Measurements from ENCODE around the gene SNX1. TPM values are rescaled to one million over a fixed set of nuclear protein-coding genes. Genes with fewer than 3 reads are reported as not detected.

The SNX1 gene
- total RNA-seq, 1 donor from 2014 or later = 76.6 TPM

GRCh38 chr15:64148168-64148567, 52.4 kb downstream of the SNX1 start:
- no peak for ATAC-seq

- ATAC-seq = no peak
These were observed 52.8 kb downstream of the SNX1 start for GRCh38 chr15:64148581-64148980.

- ATAC-seq = no peak
These were observed 53.6 kb downstream of the SNX1 start for GRCh38 chr15:64149424-64149823.

GRCh38 chr15:64149893-64150578, 54.3 kb downstream of the SNX1 start:
- no peak for ATAC-seq

- peak; percentile 5 for ATAC-seq
These were observed 56.1 kb downstream of the SNX1 start, which contains the start of gene SNX22 for GRCh38 chr15:64151727-64152506. SNX22 (plus strand) TSS chr15:64151731; CDS start chr15:64151776, 45 bp downstream.

- ATAC-seq = peak; percentile 15
These were observed 57.0 kb downstream of the SNX1 start for GRCh38 chr15:64152507-64153387.

GRCh38 chr15:64153480-64154367, 57.9 kb downstream of the SNX1 start:
- ATAC-seq = peak; percentile 88

GRCh38 chr15:64155802-64156651, 60.2 kb downstream of the SNX1 start:
- no peak for ATAC-seq

- ATAC-seq = no peak
These were observed 61.0 kb downstream of the SNX1 start for GRCh38 chr15:64156652-64157331.

GRCh38 chr15:64157599-64158125, 61.9 kb downstream of the SNX1 start:
- no peak for ATAC-seq

GRCh38 chr15:64158363-64159134, 62.8 kb downstream of the SNX1 start:
- ATAC-seq = no peak

- no peak for ATAC-seq
These were observed 66.1 kb downstream of the SNX1 start for GRCh38 chr15:64161688-64162477.

- peak; percentile 44 for ATAC-seq
These were observed 66.7 kb downstream of the SNX1 start for GRCh38 chr15:64162478-64162868.

GRCh38 chr15:64162869-64163658, 67.3 kb downstream of the SNX1 start, which contains the start of gene PPIB:
PPIB (minus strand) TSS chr15:64163022; CDS start chr15:64162986, 36 bp downstream.
- peak; percentile 98 for ATAC-seq

GRCh38 chr15:64163659-64164362, 68.0 kb downstream of the SNX1 start:
- ATAC-seq = peak; percentile 3

- no peak for ATAC-seq
These were observed 68.7 kb downstream of the SNX1 start for GRCh38 chr15:64164436-64164835.
